ENCODE measurements around the gene TENM4.

The TENM4 gene

DNA sequence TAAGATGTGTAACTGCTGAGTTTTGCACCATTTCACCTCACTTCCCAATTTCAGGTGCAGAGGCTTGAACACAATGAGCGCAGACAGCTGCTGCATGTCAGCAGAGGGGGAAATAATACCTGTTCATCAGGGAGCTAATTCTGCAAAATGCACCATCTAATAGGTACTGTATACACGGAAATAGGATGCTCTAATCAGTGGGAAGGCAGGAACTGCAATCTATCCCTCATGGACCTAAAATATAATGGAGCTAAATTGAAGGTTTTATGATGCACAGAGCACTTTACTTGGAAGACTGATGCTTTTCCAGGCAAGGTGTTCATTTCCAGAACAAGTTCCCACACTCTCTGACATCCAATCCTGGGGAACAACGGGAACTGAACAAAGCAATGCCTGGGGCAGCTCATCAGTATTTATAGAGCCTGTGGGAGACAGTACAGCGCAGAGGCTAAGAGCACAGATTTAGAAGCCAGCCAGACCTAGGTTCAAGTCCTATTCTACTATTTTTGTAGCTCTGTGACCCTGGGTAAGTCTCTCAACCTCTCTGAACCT, 78.5 kb downstream of the TENM4 start:
- no peak for ATAC-seq (replicated peaks)
- Mint-ChIP-seq H3K27ac (no peak overlapping the region), H3K4me3 (no peak overlapping the region), H3K27me3 (no peaks in the 10 kb centered on the region), H3K36me3 (ENCODE audit: insufficient read depth) (no peaks in the 10 kb centered on the region), H3K4me1 (ENCODE audit: low read depth in 2 of 2) (no peaks in the 10 kb centered on the region), H3K9me3 (peaks cover 0 to 4% of the 10 kb centered on the region in 2 donors)
- DNase-seq: no peak

DNA sequence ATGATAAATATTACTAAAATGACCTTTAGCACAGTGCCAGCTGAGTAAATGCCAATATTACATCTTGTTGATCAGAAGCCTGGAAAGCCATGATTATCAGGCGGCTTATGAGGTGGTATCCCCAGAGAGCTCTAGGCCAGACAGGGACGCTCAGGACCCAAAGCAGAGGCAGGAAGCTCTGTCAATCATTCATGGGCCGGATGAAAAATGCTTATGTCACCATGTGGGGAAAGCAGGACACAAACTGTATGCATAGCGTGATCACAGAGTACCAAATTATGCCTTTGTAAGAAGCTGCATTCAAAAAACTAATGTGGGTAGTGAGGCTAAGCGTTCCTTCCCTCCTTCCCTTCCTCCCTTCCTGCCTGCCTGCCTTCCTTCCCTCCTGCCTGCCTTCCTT, 82.6 kb downstream of the TENM4 start:
- peaks cover 0 to 4% of the 10 kb centered on the region in 2 donors for H3K9me3 Mint-ChIP-seq
- H3K4me1 Mint-ChIP-seq (ENCODE audit: low read depth in 2 of 2): no peaks in the 10 kb centered on the region
- H3K27ac Mint-ChIP-seq: no peak overlapping the region
- no peaks in the 10 kb centered on the region for H3K36me3 Mint-ChIP-seq (ENCODE audit: insufficient read depth)
- H3K4me3 Mint-ChIP-seq: no peak overlapping the region
- DNase-seq (no peak), ATAC-seq (replicated peaks) (no peak)
- no peaks in the 10 kb centered on the region for H3K27me3 Mint-ChIP-seq

DNA sequence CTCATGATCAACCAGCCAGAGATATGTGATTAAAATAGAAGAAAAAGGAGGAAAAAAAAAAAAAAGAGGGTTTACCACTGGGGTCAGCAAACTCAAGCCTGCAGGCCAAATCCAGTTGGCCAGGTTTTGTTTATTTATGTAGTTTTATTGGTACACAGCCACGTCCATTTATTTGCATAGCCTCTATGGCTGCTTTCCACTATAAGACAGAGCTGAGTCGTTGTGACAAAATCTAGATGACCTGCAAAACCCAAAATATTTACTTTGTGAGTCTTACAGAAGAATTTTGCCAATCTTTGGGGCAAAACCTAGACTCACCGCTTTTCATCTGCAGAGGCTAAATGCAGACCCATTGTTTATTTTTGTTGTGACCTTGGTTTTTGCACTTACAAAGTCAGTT, 87.1 kb downstream of the TENM4 start:
- no peak overlapping the region for H3K27ac Mint-ChIP-seq
- H3K9me3 Mint-ChIP-seq: peaks cover 2 to 8% of the 10 kb centered on the region in 2 donors
- no peak for DNase-seq
- peaks cover 0 to 9% of the 10 kb centered on the region in 2 donors for H3K27me3 Mint-ChIP-seq
- no peaks in the 10 kb centered on the region for H3K4me1 Mint-ChIP-seq (ENCODE audit: low read depth in 2 of 2)
- no peak overlapping the region for H3K4me3 Mint-ChIP-seq
- ATAC-seq (replicated peaks): no peak
- no peaks in the 10 kb centered on the region for H3K36me3 Mint-ChIP-seq (ENCODE audit: insufficient read depth)

DNA sequence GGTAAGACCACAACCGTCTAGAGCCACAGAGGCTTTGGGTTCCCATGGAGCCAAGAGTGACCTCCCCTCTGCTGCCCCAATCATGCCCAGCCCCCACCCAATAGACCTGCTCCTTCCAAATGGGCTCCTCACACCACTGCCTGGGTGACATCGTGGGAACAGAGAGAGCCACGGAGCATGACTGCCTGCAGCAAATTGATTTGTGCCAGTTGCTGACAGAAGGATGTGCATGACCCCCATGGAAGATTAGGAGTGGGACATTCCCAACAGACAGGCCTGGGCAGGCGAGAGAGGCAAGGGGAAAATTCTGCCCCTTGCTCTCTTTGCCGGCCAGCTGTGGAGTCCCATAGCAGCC, 88.5 kb downstream of the TENM4 start:
- Mint-ChIP-seq H3K27ac (no peak overlapping the region), H3K36me3 (ENCODE audit: insufficient read depth) (no peaks in the 10 kb centered on the region), H3K4me1 (ENCODE audit: low read depth in 2 of 2) (no peaks in the 10 kb centered on the region), H3K4me3 (no peak overlapping the region), H3K9me3 (peaks cover 0 to 8% of the 10 kb centered on the region in 2 donors), H3K27me3 (peaks cover 0 to 9% of the 10 kb centered on the region in 2 donors)
- ATAC-seq (replicated peaks): no peak
- DNase-seq: no peak

DNA sequence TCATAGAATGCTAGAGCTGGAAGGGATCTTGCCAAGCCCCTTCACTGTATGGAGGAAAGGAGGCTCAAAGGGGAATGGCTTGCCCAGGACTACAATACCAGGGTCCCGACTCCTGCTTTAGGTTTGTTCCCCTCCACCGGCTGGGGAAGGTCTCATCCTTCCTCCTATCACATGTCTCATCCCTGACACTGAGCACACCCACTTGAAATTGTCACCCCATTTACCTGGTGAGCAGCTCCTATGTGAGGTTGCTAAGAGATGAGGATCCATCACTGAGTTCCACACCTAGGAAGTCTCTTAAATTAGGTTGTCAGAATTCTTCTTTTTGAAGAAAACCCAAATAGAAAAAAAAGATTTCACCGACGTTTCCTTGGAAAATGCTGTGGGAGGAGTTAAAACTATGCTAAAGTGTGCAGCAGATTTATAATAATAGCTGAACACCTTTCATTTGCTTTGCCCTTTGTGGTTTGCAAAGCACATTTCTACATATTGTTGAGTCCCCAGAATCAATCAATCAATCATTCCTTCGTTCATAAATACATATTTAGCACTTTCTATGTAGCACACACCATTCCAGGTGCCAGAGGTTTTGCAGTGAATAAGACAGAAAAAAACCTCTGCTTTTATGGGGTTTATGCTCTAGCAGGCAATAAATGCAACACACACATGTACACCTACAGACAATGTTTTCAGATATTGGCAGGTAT, 91.7 kb downstream of the TENM4 start:
- Mint-ChIP-seq H3K27ac (no peak overlapping the region), H3K36me3 (ENCODE audit: insufficient read depth) (no peaks in the 10 kb centered on the region), H3K9me3 (peaks cover 0 to 8% of the 10 kb centered on the region in 2 donors), H3K27me3 (peaks cover 0 to 9% of the 10 kb centered on the region in 2 donors), H3K4me1 (ENCODE audit: low read depth in 2 of 2) (no peaks in the 10 kb centered on the region), H3K4me3 (no peak overlapping the region)
- ATAC-seq (replicated peaks) (no peak), DNase-seq (no peak)

DNA sequence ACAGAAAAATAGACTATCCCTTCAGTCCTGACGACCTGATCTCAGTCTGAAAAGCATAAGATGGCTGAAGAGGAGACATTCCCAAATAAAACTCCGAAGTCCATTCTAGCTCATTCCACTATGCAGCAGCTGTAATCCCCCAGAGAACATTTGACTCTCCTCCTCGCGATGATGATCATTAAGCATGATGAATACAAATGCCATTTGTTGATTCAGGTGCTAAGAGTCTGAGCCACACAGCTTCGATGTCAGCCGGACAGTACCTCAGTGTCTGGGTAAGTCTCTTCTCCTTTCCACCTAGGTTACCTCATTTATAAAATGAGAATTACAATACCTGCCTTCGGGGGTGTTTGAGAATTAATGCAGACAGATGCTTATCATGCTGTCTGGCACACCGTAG, 94.8 kb downstream of the TENM4 start:
- DNase-seq: no peak
- Mint-ChIP-seq H3K27ac (no peak overlapping the region), H3K4me1 (ENCODE audit: low read depth in 2 of 2) (no peaks in the 10 kb centered on the region), H3K36me3 (ENCODE audit: insufficient read depth) (no peaks in the 10 kb centered on the region), H3K4me3 (no peak overlapping the region), H3K9me3 (peaks cover 5 to 6% of the 10 kb centered on the region in 2 donors), H3K27me3 (no peaks in the 10 kb centered on the region)
- no peak for ATAC-seq (replicated peaks)

DNA sequence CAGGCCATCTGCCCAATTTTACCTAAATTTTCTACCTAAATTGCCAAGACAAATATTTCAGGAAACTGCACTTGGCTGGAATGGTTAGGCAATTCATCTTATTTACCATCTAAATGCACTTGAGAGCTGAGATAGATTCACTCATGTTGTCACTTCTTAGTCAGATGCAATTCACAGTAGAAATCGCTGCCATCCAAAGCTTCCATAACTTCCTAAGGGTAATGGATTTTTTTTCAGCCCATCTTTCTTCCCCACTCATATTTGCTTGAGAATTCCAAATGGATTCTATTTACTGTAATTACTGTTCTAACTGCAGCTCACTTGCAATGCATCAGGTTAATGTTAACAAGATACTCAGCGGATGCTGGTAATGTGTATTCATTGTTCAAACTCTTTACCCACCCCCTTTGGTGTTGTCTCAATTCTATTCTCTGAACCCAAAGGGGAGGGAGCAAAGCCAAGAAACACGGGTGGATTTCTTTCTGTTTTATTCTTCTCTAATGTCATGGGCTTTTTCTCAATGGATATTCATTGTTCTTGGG, 96.0 kb downstream of the TENM4 start:
- no peak for ATAC-seq (replicated peaks)
- Mint-ChIP-seq H3K27ac (no peak overlapping the region), H3K4me3 (no peak overlapping the region), H3K36me3 (ENCODE audit: insufficient read depth) (no peaks in the 10 kb centered on the region), H3K27me3 (no peaks in the 10 kb centered on the region), H3K9me3 (peaks cover 5 to 8% of the 10 kb centered on the region in 2 donors), H3K4me1 (ENCODE audit: low read depth in 2 of 2) (no peaks in the 10 kb centered on the region)
- DNase-seq: no peak

DNA sequence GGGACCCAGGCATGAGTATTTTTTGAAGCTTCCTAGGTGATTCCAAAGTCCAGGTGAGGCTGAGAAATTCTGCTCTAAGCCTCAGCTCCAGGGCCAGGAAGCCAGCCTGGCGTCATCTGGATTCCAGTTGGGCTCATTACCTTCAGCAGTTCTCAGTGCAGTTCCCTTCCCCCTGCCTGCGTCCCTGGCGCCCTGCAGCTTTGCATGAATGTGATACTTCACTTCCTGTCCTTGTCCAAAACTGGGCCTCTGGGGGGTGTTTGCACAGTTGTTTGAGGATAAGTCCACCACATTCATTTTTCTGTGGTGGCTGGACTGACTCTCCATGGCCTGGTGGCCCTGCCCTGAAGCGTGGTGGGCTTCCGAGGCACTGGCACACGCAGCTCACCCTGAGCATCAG, 98.1 kb downstream of the TENM4 start:
- Mint-ChIP-seq H3K36me3 (ENCODE audit: insufficient read depth) (no peaks in the 10 kb centered on the region), H3K4me3 (no peak overlapping the region), H3K9me3 (peaks cover 5 to 12% of the 10 kb centered on the region in 2 donors), H3K27me3 (no peaks in the 10 kb centered on the region), H3K4me1 (ENCODE audit: low read depth in 2 of 2) (no peaks in the 10 kb centered on the region), H3K27ac (no peak overlapping the region)
- no peak for DNase-seq
- no peak for ATAC-seq (replicated peaks)

DNA sequence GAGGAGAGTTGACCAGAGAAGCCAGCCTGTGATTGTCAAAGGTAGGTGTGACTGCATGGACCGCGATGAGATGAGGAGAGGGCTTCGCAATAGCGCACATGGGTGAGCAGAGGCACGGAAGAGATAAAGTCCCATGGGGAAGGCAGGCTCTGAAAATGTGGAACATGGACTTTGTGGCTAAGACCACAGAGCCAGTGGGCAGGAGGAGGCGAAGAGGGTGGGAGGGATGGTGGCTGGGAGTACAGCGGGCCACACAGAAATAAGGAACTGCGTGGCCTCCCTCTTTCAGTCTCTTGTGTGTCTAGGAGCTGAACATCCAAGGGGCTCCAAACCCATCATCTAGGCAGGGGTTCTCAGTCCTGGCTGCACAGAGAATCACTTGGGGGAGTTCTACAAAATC, 98.6 kb downstream of the TENM4 start:
- H3K36me3 Mint-ChIP-seq (ENCODE audit: insufficient read depth): no peaks in the 10 kb centered on the region
- no peaks in the 10 kb centered on the region for H3K4me1 Mint-ChIP-seq (ENCODE audit: low read depth in 2 of 2)
- peaks cover 5 to 12% of the 10 kb centered on the region in 2 donors for H3K9me3 Mint-ChIP-seq
- ATAC-seq (replicated peaks): no peak
- H3K4me3 Mint-ChIP-seq: no peak overlapping the region
- no peak for DNase-seq
- H3K27me3 Mint-ChIP-seq: no peaks in the 10 kb centered on the region
- no peak overlapping the region for H3K27ac Mint-ChIP-seq

DNA sequence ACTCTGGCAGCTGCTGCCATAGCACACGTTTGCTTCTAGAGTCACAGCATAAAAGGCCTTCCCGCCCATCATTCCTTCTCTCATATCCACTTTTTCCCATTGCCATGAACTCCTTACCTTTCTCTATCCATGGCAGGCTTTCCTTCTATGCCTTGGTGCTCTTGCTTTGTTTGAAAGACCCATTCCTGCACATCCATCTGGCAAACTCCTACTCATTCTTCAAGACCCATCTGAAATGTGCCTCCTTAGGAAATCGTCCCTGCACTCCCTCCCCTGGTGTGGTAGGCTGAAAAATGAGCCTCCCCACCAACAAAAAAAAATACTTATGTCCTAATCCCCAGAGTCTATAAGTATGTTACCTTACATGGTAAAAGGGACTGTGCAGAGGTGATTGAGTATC, 100.3 kb downstream of the TENM4 start:
- Mint-ChIP-seq H3K27ac (no peak overlapping the region), H3K9me3 (peaks cover 5 to 13% of the 10 kb centered on the region in 2 donors), H3K27me3 (no peaks in the 10 kb centered on the region), H3K4me1 (ENCODE audit: low read depth in 2 of 2) (no peaks in the 10 kb centered on the region), H3K4me3 (no peak overlapping the region), H3K36me3 (ENCODE audit: insufficient read depth) (no peaks in the 10 kb centered on the region)
- DNase-seq (no peak), ATAC-seq (replicated peaks) (no peak)

DNA sequence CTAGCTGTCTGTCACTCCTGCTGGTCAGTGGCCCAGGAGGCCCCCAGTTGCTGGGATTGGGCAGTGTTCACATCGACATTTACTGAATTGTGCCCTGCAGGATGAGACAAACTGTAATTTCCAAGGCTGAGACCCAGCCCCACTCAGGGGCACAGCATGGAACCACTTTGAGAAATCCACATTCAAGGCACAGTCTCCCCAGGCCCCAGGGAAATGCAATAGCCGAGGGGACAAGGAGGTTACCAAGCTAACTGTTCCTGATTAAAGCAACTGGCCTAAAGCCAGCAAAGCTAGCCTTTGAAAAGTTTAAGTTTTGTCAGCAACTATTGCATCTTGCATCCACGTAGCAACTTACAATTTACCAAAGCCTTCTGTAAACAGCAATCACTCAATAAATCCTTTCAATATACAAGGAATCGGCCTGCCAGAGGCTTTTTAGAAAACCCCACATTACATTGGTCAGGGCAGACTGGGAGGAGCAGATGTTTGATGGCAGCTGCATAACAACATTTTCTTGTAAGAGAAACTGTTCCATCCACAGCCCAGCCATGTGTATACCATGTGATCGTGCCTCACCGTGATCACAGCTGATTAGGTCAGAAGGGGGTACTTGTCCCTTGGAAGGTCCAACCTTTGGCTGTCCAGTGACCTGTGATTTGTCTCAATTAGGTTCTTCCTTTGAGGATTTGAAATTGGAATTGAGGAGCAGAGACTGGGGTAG, 103.9 kb downstream of the TENM4 start:
- no peak for ATAC-seq (replicated peaks)
- H3K4me3 Mint-ChIP-seq: no peak overlapping the region
- no peak overlapping the region for H3K27ac Mint-ChIP-seq
- H3K27me3 Mint-ChIP-seq: no peaks in the 10 kb centered on the region
- no peak for DNase-seq
- H3K4me1 Mint-ChIP-seq (ENCODE audit: low read depth in 2 of 2): no peaks in the 10 kb centered on the region
- no peaks in the 10 kb centered on the region for H3K36me3 Mint-ChIP-seq (ENCODE audit: insufficient read depth)
- peaks cover 2 to 14% of the 10 kb centered on the region in 2 donors for H3K9me3 Mint-ChIP-seq

DNA sequence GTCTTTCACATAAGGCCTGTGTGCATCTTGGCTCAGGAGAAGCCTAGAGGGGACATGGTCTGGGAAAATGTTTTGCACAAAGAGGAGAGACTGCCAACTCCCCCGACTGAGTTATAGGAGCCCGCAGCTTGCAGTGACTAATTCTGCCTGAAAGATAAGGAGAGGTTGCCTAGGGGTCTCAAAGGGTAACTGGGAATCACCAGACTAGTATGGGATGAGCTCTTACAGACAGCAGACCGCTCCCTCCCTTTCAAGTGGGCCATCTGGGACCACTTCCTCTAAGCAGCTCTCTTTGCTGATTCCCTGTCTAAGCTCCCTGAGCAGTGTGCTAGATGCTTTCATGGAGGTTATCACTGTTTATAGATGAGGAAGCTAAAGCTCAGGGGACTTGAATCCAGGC, 105.1 kb downstream of the TENM4 start:
- Mint-ChIP-seq H3K4me1 (ENCODE audit: low read depth in 2 of 2) (no peaks in the 10 kb centered on the region), H3K36me3 (ENCODE audit: insufficient read depth) (no peaks in the 10 kb centered on the region), H3K27me3 (no peaks in the 10 kb centered on the region), H3K9me3 (peaks cover 0 to 8% of the 10 kb centered on the region in 2 donors), H3K27ac (no peak overlapping the region), H3K4me3 (no peak overlapping the region)
- ATAC-seq (replicated peaks) (no peak), DNase-seq (no peak)

DNA sequence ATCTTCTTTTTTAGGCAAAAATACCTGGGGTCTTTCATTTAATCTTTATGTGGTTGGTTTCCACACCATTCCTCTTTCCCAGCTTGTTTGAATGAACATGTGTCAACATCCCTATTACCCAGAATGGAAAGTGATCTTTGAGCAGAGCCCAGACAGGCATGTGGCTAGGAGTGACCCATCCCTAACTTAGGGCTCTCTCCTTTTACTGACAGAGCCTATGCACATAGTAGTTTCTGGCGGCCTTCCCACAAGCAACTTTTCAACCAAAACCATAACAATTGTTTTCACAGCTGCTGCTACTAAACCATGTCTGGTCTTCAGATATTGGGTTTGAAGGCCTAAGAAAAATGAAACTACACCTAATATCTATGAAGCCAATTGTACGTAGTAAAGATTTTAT, 107.5 kb downstream of the TENM4 start:
- Mint-ChIP-seq H3K9me3 (peaks cover 0 to 6% of the 10 kb centered on the region in 2 donors), H3K27me3 (no peaks in the 10 kb centered on the region), H3K4me3 (no peak overlapping the region), H3K36me3 (ENCODE audit: insufficient read depth) (no peaks in the 10 kb centered on the region), H3K4me1 (ENCODE audit: low read depth in 2 of 2) (no peaks in the 10 kb centered on the region), H3K27ac (no peak overlapping the region)
- DNase-seq (no peak), ATAC-seq (replicated peaks) (no peak)

DNA sequence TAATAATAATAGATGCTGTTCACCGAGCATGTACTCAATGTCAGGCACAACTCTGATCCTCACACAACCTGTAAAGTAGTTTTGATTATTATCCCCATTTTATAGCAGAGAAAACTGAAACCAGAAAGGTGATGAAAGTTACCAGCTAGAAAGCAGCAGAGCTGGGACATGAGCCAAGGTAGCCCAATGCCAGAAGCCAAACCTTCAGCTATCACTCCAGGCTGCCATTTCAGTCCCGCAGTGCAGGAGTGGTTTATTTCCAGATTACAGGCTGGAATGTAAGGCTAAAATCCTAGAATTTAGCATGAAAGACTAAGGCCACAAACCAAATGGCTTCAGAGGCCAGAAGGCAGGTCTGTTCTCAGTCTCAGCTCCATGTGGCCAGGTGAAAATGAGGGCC, 108.8 kb downstream of the TENM4 start:
- Mint-ChIP-seq H3K9me3 (peaks cover 0 to 6% of the 10 kb centered on the region in 2 donors), H3K4me1 (ENCODE audit: low read depth in 2 of 2) (no peaks in the 10 kb centered on the region), H3K27ac (no peak overlapping the region), H3K4me3 (no peak overlapping the region), H3K36me3 (ENCODE audit: insufficient read depth) (no peaks in the 10 kb centered on the region), H3K27me3 (no peaks in the 10 kb centered on the region)
- DNase-seq (no peak), ATAC-seq (replicated peaks) (no peak)

All from effector memory CD8-positive, alpha-beta T cell (primary cell).